ENCODE results near the gene WDFY1.

The WDFY1 gene

GRCh38 chr2:223870840-223871611, 74.1 kb downstream of the WDFY1 start:
- H3K27me3 ChIP-seq (ENCODE audit: insufficient read depth, low read length): no peaks in the 10 kb centered on the region
- no peaks in the 10 kb centered on the region for H3K36me3 ChIP-seq (ENCODE audit: insufficient read depth, low read length)
- no peak overlapping the region for H2AFZ ChIP-seq (ENCODE audit: low read length)
- no peaks in the 10 kb centered on the region for H3K9me3 ChIP-seq (ENCODE audit: low read length)
- H3K79me2 ChIP-seq (ENCODE audit: insufficient read depth, low read length): no peaks in the 10 kb centered on the region
- H3F3A ChIP-seq (ENCODE audit: insufficient read depth, low read length): no peaks in the 10 kb centered on the region
- TF ChIP-seq EZH2 (IDR thresholded peaks at IDR 0.05; ENCODE audit: borderline replicate concordance, low read length) (no peak), CTCF (IDR thresholded peaks at IDR 0.05; ENCODE audit: low read length) (no peak)
- no peak overlapping the region for H3K4me2 ChIP-seq (ENCODE audit: low read length)
- H4K20me1 ChIP-seq (ENCODE audit: insufficient read depth, low read length): no peaks in the 10 kb centered on the region
- H3K27ac ChIP-seq (ENCODE audit: low read depth, low read length, poor library complexity, severe bottlenecking): no peak overlapping the region
- H3K4me3 ChIP-seq (ENCODE audit: low read depth, low read length, poor library complexity, severe bottlenecking): no peak overlapping the region
- no peaks in the 10 kb centered on the region for H3K9me2 ChIP-seq (ENCODE audit: low read depth, low read length)
- no peak overlapping the region for H3K9ac ChIP-seq (ENCODE audit: low read length)
- no peaks in the 10 kb centered on the region for H3K4me1 ChIP-seq (ENCODE audit: insufficient read depth, low read length, severe bottlenecking)

- H3K27me3 ChIP-seq (ENCODE audit: insufficient read depth, low read length): no peaks in the 10 kb centered on the region
- no peak overlapping the region for H3K27ac ChIP-seq (ENCODE audit: low read depth, low read length, poor library complexity, severe bottlenecking)
- H3K9ac ChIP-seq (ENCODE audit: low read length): no peak overlapping the region
- H3K79me2 ChIP-seq (ENCODE audit: insufficient read depth, low read length): no peaks in the 10 kb centered on the region
- TF ChIP-seq CTCF (IDR thresholded peaks at IDR 0.05; ENCODE audit: low read length): no peak
- TF ChIP-seq EZH2 (IDR thresholded peaks at IDR 0.05; ENCODE audit: borderline replicate concordance, low read length): no peak
- no peaks in the 10 kb centered on the region for H3K4me1 ChIP-seq (ENCODE audit: insufficient read depth, low read length, severe bottlenecking)
- H4K20me1 ChIP-seq (ENCODE audit: insufficient read depth, low read length): no peaks in the 10 kb centered on the region
- no peak overlapping the region for H3K4me3 ChIP-seq (ENCODE audit: low read depth, low read length, poor library complexity, severe bottlenecking)
- no peak overlapping the region for H2AFZ ChIP-seq (ENCODE audit: low read length)
- no peaks in the 10 kb centered on the region; the same call in 1 of the 2 replicates for H3K36me3 ChIP-seq (ENCODE audit: insufficient read depth, low read length)
- no peak overlapping the region for H3K4me2 ChIP-seq (ENCODE audit: low read length)
- no peaks in the 10 kb centered on the region for H3K9me2 ChIP-seq (ENCODE audit: low read depth, low read length)
- no peaks in the 10 kb centered on the region for H3K9me3 ChIP-seq (ENCODE audit: low read length)
- H3F3A ChIP-seq (ENCODE audit: insufficient read depth, low read length): no peaks in the 10 kb centered on the region
These were observed 77.1 kb downstream of the WDFY1 start for GRCh38 chr2:223868005-223868404.

- TF ChIP-seq EZH2 (IDR thresholded peaks at IDR 0.05; ENCODE audit: borderline replicate concordance, low read length) (no peak), CTCF (IDR thresholded peaks at IDR 0.05; ENCODE audit: low read length) (no peak)
- Histone ChIP-seq H3K4me1 (ENCODE audit: insufficient read depth, low read length, severe bottlenecking) (no peaks in the 10 kb centered on the region), H3K27ac (ENCODE audit: low read depth, low read length, poor library complexity, severe bottlenecking) (no peak overlapping the region), H3K27me3 (ENCODE audit: insufficient read depth, low read length) (no peaks in the 10 kb centered on the region), H3K4me2 (ENCODE audit: low read length) (no peak overlapping the region), H3K9me2 (ENCODE audit: low read depth, low read length) (no peaks in the 10 kb centered on the region), H3F3A (ENCODE audit: insufficient read depth, low read length) (no peaks in the 10 kb centered on the region), H3K9me3 (ENCODE audit: low read length) (no peaks in the 10 kb centered on the region), H3K79me2 (ENCODE audit: insufficient read depth, low read length) (no peaks in the 10 kb centered on the region), H3K36me3 (ENCODE audit: insufficient read depth, low read length) (no peaks in the 10 kb centered on the region; the same call in 1 of the 2 replicates), H3K9ac (ENCODE audit: low read length) (no peak overlapping the region), H4K20me1 (ENCODE audit: insufficient read depth, low read length) (no peaks in the 10 kb centered on the region), H3K4me3 (ENCODE audit: low read depth, low read length, poor library complexity, severe bottlenecking) (no peak overlapping the region), H2AFZ (ENCODE audit: low read length) (no peak overlapping the region)
These were observed 79.1 kb downstream of the WDFY1 start for GRCh38 chr2:223865907-223866508.
